Measurements from ENCODE around the gene EIPR1. TPM values are rescaled to one million over a fixed set of nuclear protein-coding genes. Genes with fewer than 3 reads are reported as not detected.

EIPR1 gene
- total and polyA plus RNA-seq, 4 donors, result 12.0 to 26.8 (median 23.4) TPM

GRCh38 chr2:3303583-3304406, 73.8 kb downstream of the EIPR1 start:
- Histone ChIP-seq H3K4me1 (ENCODE audit: control insufficient read depth in 5 of 5, insufficient read depth in 5 of 5, low read length in 5 of 5) (peaks cover 0 to 8% (median 5%) of the 10 kb centered on the region in 5 donors), H3K9me3 (ENCODE audit: control insufficient read depth in 4 of 4, insufficient read depth in 3 of 4, low read length in 3 of 4) (peaks cover 0 to 3% (median 0%) of the 10 kb centered on the region in 4 donors), H3K9ac (ENCODE audit: insufficient read depth in 1 of 2, low read length in 2 of 2) (no peak overlapping the region), H3K36me3 (ENCODE audit: control insufficient read depth in 4 of 4, insufficient read depth in 4 of 4, low read length in 4 of 4) (peaks cover 0 to 2% (median 0%) of the 10 kb centered on the region in 4 donors), H3K27me3 (ENCODE audit: control insufficient read depth in 3 of 3, insufficient read depth in 3 of 3, low read length in 2 of 3) (no peaks in the 10 kb centered on the region), H3K4me3 (no peak overlapping the region), H3K27ac (ENCODE audit: low read depth in 1 of 2, low read length in 1 of 2) (peak overlapping the region in 1 of 2 donors; percentile 58)
- ATAC-seq (ENCODE audit: insufficient read depth, low FRiP score) (peak; percentile 96), DNase-seq (peak; percentile 84 to 90 (median 89))
- TF ChIP-seq CTCF (IDR thresholded peaks at IDR 0.05; ENCODE audit: control extremely low read depth, extremely low read depth), result peak; percentile 90
- 39 to 40% methylated on average over 34 of the region's 34 CpGs for WGBS, 2 donors

- peaks cover 0 to 8% (median 5%) of the 10 kb centered on the region in 5 donors for H3K4me1 ChIP-seq (ENCODE audit: control insufficient read depth in 5 of 5, insufficient read depth in 5 of 5, low read length in 5 of 5)
- DNase-seq (peak in 2 of 3 donors; percentile 13 to 25), ATAC-seq (ENCODE audit: insufficient read depth, low FRiP score) (peak; percentile 9)
- peaks cover 0 to 2% (median 0%) of the 10 kb centered on the region in 4 donors for H3K36me3 ChIP-seq (ENCODE audit: control insufficient read depth in 4 of 4, insufficient read depth in 4 of 4, low read length in 4 of 4)
- 69 to 72% methylated on average over 25 of the region's 25 CpGs for WGBS, 2 donors
- peak overlapping the region in 1 of 2 donors; percentile 58 for H3K27ac ChIP-seq (ENCODE audit: low read depth in 1 of 2, low read length in 1 of 2)
- no peak overlapping the region for H3K9ac ChIP-seq (ENCODE audit: insufficient read depth in 1 of 2, low read length in 2 of 2)
- H3K27me3 ChIP-seq (ENCODE audit: control insufficient read depth in 3 of 3, insufficient read depth in 3 of 3, low read length in 2 of 3), result no peaks in the 10 kb centered on the region
- no peak overlapping the region for H3K4me3 ChIP-seq
- peaks cover 0 to 3% (median 0%) of the 10 kb centered on the region in 4 donors for H3K9me3 ChIP-seq (ENCODE audit: control insufficient read depth in 4 of 4, insufficient read depth in 3 of 4, low read length in 3 of 4)
- TF ChIP-seq CTCF (IDR thresholded peaks at IDR 0.05; ENCODE audit: control extremely low read depth, extremely low read depth), result no peak
These were observed 74.7 kb downstream of the EIPR1 start for GRCh38 chr2:3302751-3303582.

- WGBS, 2 donors, result 97 to 99% methylated on average over 10 of the region's 10 CpGs
- ATAC-seq (ENCODE audit: insufficient read depth, low FRiP score) (no peak), DNase-seq (no peak)
- Histone ChIP-seq H3K4me1 (ENCODE audit: control insufficient read depth in 5 of 5, insufficient read depth in 5 of 5, low read length in 5 of 5) (peaks cover 0 to 8% (median 4%) of the 10 kb centered on the region in 5 donors), H3K27ac (ENCODE audit: low read depth in 1 of 2, low read length in 1 of 2) (no peak overlapping the region), H3K4me3 (no peak overlapping the region), H3K9ac (ENCODE audit: insufficient read depth in 1 of 2, low read length in 2 of 2) (no peak overlapping the region), H3K9me3 (ENCODE audit: control insufficient read depth in 4 of 4, insufficient read depth in 3 of 4, low read length in 3 of 4) (peaks cover 0 to 3% (median 0%) of the 10 kb centered on the region in 4 donors), H3K27me3 (ENCODE audit: control insufficient read depth in 3 of 3, insufficient read depth in 3 of 3, low read length in 2 of 3) (no peaks in the 10 kb centered on the region), H3K36me3 (ENCODE audit: control insufficient read depth in 4 of 4, insufficient read depth in 4 of 4, low read length in 4 of 4) (peaks cover 0 to 2% (median 0%) of the 10 kb centered on the region in 4 donors)
- TF ChIP-seq CTCF (IDR thresholded peaks at IDR 0.05; ENCODE audit: control extremely low read depth, extremely low read depth), result no peak
These were observed 75.2 kb downstream of the EIPR1 start for GRCh38 chr2:3302421-3302750.
